HG03175 (cell line): ENCODE results near the gene DRD1.
A peak's percentile ranks its signal among the peaks of the same experiment; 100 is the strongest.

Experiments
- ATAC-seq: cut with Tn5 transposase; IDR thresholded peaks from one replicate; pipeline ENCODE4 v1.9.1; 2021; ENCODE audit warnings: mild to moderate bottlenecking, moderate library complexity; ENCODE audit not compliant: unreplicated experiment

The DRD1 gene

GRCh38 chr5:175444060-175444904 is at the start of gene DRD1:
DRD1 (minus strand) TSS chr5:175444182; CDS start chr5:175443099, 1,083 bp downstream.
- no peak for ATAC-seq

- ATAC-seq = no peak
Observed at GRCh38 chr5:175493726-175494125, 49.7 kb upstream of the DRD1 start.

GRCh38 chr5:175493260-175493659 is 49.3 kb upstream of the DRD1 start:
- ATAC-seq = no peak

- no peak for ATAC-seq
Observed at GRCh38 chr5:175491223-175491622, 47.2 kb upstream of the DRD1 start.

GRCh38 chr5:175489693-175490443 is 45.9 kb upstream of the DRD1 start:
- ATAC-seq = no peak

- ATAC-seq = no peak
Observed at GRCh38 chr5:175487514-175488222, 43.7 kb upstream of the DRD1 start.

GRCh38 chr5:175485631-175486030 is 41.6 kb upstream of the DRD1 start:
- ATAC-seq = no peak

- ATAC-seq = no peak
Observed at GRCh38 chr5:175484829-175485228, 40.8 kb upstream of the DRD1 start.

- no peak for ATAC-seq
Observed at GRCh38 chr5:175484322-175484721, 40.3 kb upstream of the DRD1 start.

- ATAC-seq = no peak
Observed at GRCh38 chr5:175483337-175483736, 39.4 kb upstream of the DRD1 start.

- ATAC-seq = peak; percentile 8
Observed at GRCh38 chr5:175479125-175479881, 35.3 kb upstream of the DRD1 start.

- peak; percentile 77 for ATAC-seq
Observed at GRCh38 chr5:175478384-175479124, 34.6 kb upstream of the DRD1 start, which contains the start of gene SFXN1. SFXN1 (plus strand) TSS chr5:175478560; CDS start chr5:175492104, 13,544 bp downstream.

- ATAC-seq = no peak
Observed at GRCh38 chr5:175478008-175478383, 34.0 kb upstream of the DRD1 start.

GRCh38 chr5:175477440-175477839 is 33.5 kb upstream of the DRD1 start:
- no peak for ATAC-seq

- no peak for ATAC-seq
Observed at GRCh38 chr5:175475248-175475647, 31.3 kb upstream of the DRD1 start.

- ATAC-seq = no peak
Observed at GRCh38 chr5:175472378-175472777, 28.4 kb upstream of the DRD1 start.

GRCh38 chr5:175471628-175472027 is 27.6 kb upstream of the DRD1 start:
- no peak for ATAC-seq

- ATAC-seq = no peak
Observed at GRCh38 chr5:175471196-175471595, 27.2 kb upstream of the DRD1 start.

GRCh38 chr5:175470781-175471180 is 26.8 kb upstream of the DRD1 start:
- no peak for ATAC-seq

GRCh38 chr5:175469916-175470315 is 25.9 kb upstream of the DRD1 start:
- no peak for ATAC-seq
